Prostate gland (tissue), 2 donors: ENCODE results near the gene LAD1.

Source experiments
- CTCF ChIP-seq, 4 experiments: fragments of 200-600 bp in 2 of 4; fragments of 450-650 bp in 2 of 4; sonication (generic) in 2 of 4; IDR thresholded peaks; 1 replicate in 3 of 4; 2 replicates in 1 of 4; pipeline ENCODE4 v1.5.1; 2016 to 2019; ENCODE audit warnings: antibody characterized with exemption in 4 of 4, mild to moderate bottlenecking in 2 of 4, moderate library complexity in 2 of 4
- POLR2A ChIP-seq: fragments of 450-650 bp; IDR thresholded peaks from one replicate; pipeline ENCODE4 v1.6.1; 2016; ENCODE audit warnings: antibody characterized with exemption, mild to moderate bottlenecking
- POLR2AphosphoS5 ChIP-seq: sonication (generic); formaldehyde crosslinking; IDR thresholded peaks from one replicate; pipeline ENCODE4 v1.6.1; 2017; ENCODE audit warnings: antibody characterized with exemption

GRCh38 chr1:201419746-201420607 is 20.9 kb upstream of the LAD1 start:
- TF ChIP-seq CTCF (IDR thresholded peaks at IDR 0.05) (no peak), POLR2A (no peak), POLR2AphosphoS5 (no peak)
